ENCODE data around the gene SMTN.
"Not testable (repeated sequence)": the region's sequence is repeated elsewhere in the genome, so short reads cannot be mapped to it uniquely, and the experiment has no call there.

Gene SMTN

DNA sequence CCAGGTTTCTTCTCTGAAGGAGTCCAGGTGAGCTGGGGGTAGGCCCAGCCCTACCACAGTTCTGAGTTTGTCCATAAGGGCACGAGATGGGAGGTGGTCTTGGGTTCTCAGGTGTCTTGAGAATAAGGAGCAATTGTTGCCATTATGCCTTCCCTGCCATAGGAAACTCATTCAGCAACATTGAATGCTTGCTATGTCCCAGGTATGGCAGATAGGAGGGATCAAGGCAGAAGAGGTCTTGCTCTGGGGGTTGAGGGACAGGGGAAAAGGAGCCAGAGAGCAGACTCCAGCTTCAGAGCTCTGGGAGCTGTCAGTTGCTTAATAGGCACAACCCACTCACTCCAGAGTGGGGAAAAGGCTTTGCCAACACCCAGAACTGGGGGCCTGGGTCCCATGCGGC, 22.0 kb downstream of the SMTN start:
- DNase-seq = no peak

DNA sequence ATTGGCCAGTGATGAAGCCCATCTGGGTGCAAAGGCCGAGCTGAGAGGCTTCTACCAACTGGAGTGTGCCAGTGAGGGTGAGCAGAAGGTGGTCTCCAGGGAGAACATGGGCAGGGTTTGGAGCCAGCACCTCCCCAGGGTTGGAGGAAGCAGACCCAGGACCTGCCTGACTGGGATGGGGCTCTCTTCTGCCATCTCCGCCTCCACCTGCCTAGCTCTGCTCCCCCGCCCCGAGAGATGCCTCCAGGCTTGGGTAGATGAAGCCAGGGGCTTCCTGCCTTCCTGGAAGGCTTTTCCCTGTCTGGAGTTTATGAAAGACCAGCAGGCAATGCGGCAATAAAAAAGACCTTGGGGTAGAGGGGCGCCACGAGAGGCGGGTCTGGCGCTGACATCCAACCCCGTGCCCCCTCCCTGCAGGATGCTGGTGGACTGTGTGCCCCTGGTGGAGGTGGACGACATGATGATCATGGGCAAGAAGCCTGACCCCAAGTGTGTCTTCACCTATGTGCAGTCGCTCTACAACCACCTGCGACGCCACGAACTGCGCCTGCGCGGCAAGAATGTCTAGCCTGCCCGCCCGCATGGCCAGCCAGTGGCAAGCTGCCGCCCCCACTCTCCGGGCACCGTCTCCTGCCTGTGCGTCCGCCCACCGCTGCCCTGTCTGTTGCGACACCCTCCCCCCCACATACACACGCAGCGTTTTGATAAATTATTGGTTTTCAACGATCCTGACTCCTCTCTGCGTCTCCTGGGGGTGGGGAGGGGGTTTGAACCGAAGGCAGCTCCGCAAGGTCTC, 23.0 kb downstream of the SMTN start:
- DNase-seq = peak in 2 of 51 donors; percentile 20 to 22

GRCh38 chr22:31104869-31105268, 23.8 kb downstream of the SMTN start:
- no peak for DNase-seq

- no peak for DNase-seq
Observed at GRCh38 chr22:31105282-31105929, 24.3 kb downstream of the SMTN start.

GRCh38 chr22:31106001-31106571, 25.0 kb downstream of the SMTN start:
- no peak for DNase-seq

DNA sequence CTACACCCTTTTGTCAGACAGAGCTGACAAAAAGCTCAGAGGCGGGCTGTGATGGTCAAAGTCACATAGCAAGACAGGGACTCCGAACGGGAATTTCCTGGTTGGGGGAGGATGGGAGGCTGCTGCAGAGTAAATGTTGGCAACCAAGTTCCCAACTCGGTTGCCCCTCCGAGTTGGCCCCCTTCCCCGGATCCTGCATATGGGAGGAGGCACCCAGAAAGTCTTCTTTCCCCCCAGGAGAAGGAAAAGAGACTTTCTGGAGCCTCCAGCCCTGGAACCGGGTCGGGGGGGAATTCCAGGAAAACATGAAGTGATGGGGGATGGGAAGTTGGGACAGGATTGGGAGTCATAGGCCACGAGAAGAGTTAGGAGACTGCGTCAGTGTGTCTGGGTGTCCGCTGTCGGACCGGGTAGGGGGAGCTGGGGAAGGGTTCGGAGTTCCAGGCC, 25.6 kb downstream of the SMTN start:
- no peak for DNase-seq

DNA sequence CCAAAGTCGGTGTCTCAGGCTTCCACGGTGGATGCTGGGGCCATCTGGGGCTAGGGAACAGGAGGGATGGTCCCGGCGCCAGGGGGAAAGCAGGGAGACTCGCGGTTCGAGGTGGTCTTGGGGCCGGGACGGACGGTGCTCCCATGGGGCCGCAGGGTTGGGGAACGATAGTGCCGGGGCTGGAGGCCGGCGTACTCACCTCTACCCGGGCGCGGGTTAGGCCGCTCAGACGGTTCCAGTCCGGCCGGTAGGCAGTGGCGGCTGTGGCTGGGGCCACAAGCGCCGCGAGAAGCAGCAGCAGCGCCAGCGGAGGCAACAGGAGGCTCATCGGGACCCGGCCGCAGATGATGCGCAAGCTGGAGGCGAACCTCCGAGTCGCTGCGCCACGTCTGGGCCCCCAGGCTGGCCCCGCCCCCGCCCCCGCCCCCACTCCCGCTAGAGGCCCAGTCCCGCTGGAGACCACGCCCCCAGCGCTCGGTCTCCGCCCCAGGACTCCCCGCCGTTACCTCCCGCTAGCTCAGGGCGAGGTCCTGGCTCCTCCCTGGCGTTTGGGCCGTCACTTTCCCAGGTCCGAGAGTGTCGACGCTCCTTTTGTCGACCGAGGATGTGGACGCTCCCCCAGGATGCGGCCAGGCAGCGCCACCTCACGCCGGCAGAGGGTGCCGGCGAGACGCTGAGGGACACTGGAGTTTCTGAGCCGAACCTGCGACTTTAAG, 26.2 kb downstream of the SMTN start, which contains the start of gene SELENOM:
Gene SELENOM (minus strand): TSS at position 391 of the 716 bp plus-strand sequence. CDS start 63 bp downstream, at position 328.
- DNase-seq = peak in 50 of 51 donors; percentile 48 to 95 (median 85)

- DNase-seq = no peak
Observed at GRCh38 chr22:31107894-31108218, 26.7 kb downstream of the SMTN start.

DNA sequence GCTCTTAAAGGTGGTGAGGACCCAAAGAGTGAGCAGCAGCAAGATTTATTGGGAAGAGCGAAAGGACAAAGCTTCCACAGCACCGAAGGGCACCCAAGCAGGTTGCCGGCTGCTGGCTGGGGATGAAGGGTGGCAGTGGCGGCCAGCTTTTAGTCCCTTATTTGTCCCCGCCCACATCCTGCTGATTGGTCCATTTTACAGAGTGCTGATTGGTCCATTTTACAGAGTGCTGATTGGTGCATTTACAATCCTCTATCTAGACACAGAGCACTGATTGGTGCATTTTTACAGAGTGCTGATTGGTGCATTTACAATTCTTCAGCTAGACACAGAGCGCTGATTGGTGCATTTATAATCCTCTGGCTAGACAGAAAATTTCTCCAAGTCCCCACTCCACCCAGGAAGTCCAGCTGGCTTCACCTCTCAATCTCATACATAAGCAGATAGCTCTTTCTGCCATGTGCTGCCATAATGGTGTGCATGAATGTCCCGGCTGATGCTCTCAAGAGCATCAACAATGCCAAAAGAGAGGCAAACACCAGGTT, 31.5 kb downstream of the SMTN start:
- not testable (repeated sequence) for DNase-seq

DNA sequence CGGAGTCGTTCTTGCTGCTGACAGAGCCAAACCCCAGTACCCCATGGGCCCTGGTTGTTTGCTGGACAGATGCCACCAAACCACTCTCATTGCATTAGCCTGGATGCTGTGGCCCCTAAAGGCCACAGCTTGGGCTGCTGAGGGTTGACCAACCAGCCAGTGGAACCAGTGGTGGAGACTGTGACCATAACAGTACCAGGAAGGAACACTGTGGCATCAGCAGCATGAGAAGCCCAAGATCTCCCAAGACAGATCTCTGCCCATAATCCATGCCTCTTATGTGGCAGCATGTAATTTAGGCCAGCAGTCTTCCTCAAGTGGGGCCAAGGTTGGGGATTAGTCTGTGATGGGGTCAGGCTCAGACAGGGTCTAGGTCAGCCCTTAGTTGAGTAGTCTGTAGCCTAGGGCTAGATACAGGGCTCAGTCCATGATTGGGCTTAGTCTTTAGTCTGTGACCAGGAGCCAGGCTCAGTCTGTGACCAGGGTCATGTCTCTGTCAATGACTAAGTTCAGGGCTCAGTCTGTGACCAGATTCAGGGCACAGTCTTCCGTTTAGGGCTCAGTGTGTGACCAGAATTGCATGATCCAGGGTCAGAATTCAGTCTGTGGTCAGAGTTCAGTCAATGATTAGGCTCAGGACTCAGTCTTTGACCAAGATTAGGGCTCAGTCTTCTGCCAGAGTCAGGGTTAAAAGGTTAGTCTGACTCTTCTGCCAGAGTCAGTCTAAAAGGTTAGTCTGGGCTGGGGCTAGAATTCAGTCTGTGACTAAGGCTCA, 37.1 kb downstream of the SMTN start:
- DNase-seq = no peak

GRCh38 chr22:31119026-31119717, 38.1 kb downstream of the SMTN start:
- no peak for DNase-seq

- DNase-seq = no peak
Observed at GRCh38 chr22:31120230-31120629, 39.1 kb downstream of the SMTN start.

DNA sequence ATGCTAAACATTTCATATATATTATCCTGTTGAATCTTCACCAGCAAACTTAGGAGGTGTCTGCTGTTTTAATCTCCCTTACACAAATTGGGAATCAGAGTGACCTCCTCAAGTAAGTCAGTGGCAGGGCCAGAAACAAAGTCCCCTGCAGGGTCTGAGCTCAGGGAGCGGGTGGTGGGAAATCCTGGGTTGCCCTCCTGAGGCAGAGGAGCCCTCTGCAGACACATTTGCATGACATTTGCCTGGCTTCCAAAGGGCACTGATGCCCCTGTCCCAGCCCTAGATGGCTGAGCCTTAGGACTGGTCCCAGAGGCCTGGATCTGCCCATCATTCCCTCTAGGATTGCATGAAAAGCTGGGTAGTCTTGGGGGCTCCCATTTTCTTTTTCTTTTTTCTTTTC, 39.5 kb downstream of the SMTN start:
- no peak for DNase-seq

DNA sequence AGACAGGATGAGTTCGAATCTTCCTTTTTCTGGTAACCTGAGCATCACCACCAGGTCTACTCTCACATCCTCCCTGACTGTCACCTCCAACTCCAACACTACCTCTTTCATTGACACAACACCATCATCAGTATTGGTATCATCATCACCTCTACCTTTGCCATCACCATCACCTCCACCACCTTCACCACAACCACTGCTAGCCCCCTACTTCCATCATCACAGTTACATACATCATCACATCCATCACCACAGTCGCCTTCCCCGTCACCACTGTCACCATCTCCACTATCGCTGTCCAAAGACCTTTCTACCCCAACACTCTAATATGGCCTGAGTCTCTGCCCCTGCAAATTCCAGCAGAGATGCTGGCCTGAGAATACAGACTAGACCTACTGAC, 40.3 kb downstream of the SMTN start:
- DNase-seq = no peak

- DNase-seq = no peak
Observed at GRCh38 chr22:31122196-31122531, 41.0 kb downstream of the SMTN start.

DNA sequence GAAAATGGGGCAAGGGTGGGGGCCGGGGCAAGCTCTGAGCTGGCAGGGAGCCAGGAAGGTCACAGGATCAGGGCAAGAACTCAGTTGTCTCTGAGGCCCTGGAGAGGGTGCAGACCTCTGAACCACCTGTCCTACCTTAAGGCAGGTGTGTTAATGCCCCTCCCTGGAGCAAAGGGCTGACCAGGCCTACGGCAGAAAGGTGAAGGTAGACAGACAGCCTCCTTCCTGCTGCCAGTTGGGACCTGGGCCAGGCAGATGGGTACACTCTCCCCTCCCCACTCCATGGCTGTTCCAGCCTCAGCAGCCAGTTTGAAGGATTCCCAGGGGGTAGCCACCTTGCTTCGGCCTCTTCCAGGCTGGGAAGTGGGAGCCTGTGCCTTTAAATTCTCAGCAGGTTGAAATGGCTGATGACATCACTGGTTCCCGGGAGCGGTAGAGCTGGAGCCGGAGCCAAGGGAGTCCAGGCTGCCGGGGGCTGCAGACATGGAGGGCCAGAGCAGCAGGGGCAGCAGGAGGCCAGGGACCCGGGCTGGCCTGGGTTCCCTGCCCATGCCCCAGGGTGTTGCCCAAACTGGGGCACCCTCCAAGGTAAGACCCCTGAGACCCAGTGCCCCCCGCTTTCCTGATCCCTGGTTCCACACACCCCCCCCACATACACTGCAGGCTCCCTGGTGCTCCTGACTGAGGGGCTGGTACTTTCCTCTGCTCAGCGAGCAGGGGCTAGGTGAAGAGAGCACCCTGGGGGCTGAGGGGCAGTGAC, 41.6 kb downstream of the SMTN start, which contains the start of gene INPP5J:
Gene INPP5J (plus strand): TSS at position 435 of the 760 bp plus-strand sequence. CDS start 49 bp downstream, at position 484.
- DNase-seq = peak in 25 of 51 donors; percentile 12 to 62 (median 31)

GRCh38 chr22:31123292-31123602, 42.1 kb downstream of the SMTN start:
- DNase-seq = no peak

GRCh38 chr22:31124290-31124689, 43.2 kb downstream of the SMTN start:
- no peak for DNase-seq

DNA sequence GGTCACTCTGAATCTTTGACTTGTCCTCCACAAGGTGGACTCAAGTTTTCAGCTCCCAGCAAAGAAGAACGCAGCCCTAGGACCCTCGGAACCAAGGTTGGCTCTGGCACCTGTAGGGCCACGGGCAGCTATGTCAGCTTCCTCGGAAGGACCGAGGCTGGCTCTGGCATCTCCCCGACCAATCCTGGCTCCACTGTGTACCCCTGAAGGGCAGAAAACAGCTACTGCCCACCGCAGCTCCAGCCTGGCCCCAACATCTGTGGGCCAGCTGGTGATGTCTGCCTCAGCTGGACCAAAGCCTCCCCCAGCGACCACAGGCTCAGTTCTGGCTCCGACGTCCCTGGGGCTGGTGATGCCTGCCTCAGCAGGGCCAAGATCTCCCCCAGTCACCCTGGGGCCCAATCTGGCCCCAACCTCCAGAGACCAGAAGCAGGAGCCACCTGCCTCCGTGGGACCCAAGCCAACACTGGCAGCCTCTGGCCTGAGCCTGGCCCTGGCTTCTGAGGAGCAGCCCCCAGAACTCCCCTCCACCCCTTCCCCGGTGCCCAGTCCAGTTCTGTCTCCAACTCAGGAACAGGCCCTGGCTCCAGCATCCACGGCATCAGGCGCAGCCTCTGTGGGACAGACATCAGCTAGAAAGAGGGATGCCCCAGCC, 43.8 kb downstream of the SMTN start:
- DNase-seq = no peak

Data from hypothalamus (tissue), 51 donors.